ACC112 (cell line): ENCODE measurements around the gene LPP.

Experiments
- H2AFZ ChIP-seq: fragments of 200-600 bp; sonication (generic); one replicate; pipeline ENCODE4 v1.6.0; 2017; ENCODE audit warnings: antibody characterized with exemption, low read length; ENCODE audit not compliant: unreplicated experiment
- H3K27ac ChIP-seq: fragments of 200-600 bp; sonication (generic); 2 replicates; pipeline ENCODE4 v1.5.1; 2014; ENCODE audit warnings: low read depth, mild to moderate bottlenecking, antibody characterized with exemption, low read length, moderate library complexity
- H3K27me3 ChIP-seq: fragments of 200-600 bp; sonication (generic); 2 replicates; pipeline ENCODE4 v1.6.1; 2014; ENCODE audit warnings: mild to moderate bottlenecking, antibody characterized with exemption, low read length, moderate library complexity, mixed read lengths; ENCODE audit not compliant: insufficient read depth
- H3K36me3 ChIP-seq: fragments of 200-600 bp; sonication (generic); 2 replicates; pipeline ENCODE4 v1.6.1; 2016; ENCODE audit warnings: mild to moderate bottlenecking, antibody characterized with exemption, low read length, moderate library complexity, mixed read lengths; ENCODE audit not compliant: insufficient read depth
- H3K4me1 ChIP-seq: fragments of 200-600 bp; sonication (generic); one replicate; pipeline ENCODE4 v1.6.1; 2016; ENCODE audit warnings: low read length, mixed read lengths; ENCODE audit not compliant: insufficient read depth, unreplicated experiment, control insufficient read depth
- H3K4me3 ChIP-seq: fragments of 200-600 bp; sonication (generic); 2 replicates; pipeline ENCODE4 v1.5.1; 2014; ENCODE audit warnings: mild to moderate bottlenecking, low read depth, low read length
- H3K79me2 ChIP-seq: fragments of 200-600 bp; sonication (generic); one replicate; pipeline ENCODE4 v1.6.0; 2016; ENCODE audit warnings: low read length; ENCODE audit not compliant: control insufficient read depth, unreplicated experiment, insufficient read depth

Gene LPP

GRCh38 chr3:188154014-188154808, at the start of gene LPP:
Gene LPP (plus strand): TSS chr3:188154157. CDS start chr3:188406121, 251,964 bp downstream.
- H3K4me1 ChIP-seq: peaks cover 22% of the 10 kb centered on the region

GRCh38 chr3:188106006-188106405, 48.0 kb upstream of the LPP start:
- Histone ChIP-seq H3K36me3 (no peaks in the 10 kb centered on the region), H3K79me2 (no peaks in the 10 kb centered on the region), H3K27me3 (0 out of 2 replicates have a peak, but pooled peaks cover 4% of the 10 kb centered on the region), H3K27ac (no peak overlapping the region), H3K4me1 (no peaks in the 10 kb centered on the region), H3K4me3 (no peak overlapping the region), H2AFZ (no peak overlapping the region)

More at GRCh38 chr3:188154014-188154808, at the start of gene LPP:
- H3K27me3 ChIP-seq: no peaks in the 10 kb centered on the region
- peak within 1 kb of the TSS; percentile 67 for H2AFZ ChIP-seq
- H3K36me3 ChIP-seq: no peaks in the 10 kb centered on the region
- peaks cover 58% of the 10 kb centered on the region for H3K79me2 ChIP-seq
- peak within 1 kb of the TSS; percentile 95 for H3K27ac ChIP-seq
- H3K4me3 ChIP-seq: peak within 1 kb of the TSS; percentile 94

- H2AFZ ChIP-seq: no peak overlapping the region
- no peaks in the 10 kb centered on the region for H3K36me3 ChIP-seq
- no peak overlapping the region for H3K27ac ChIP-seq
- no peak overlapping the region for H3K4me3 ChIP-seq
- 0 out of 2 replicates have a peak, but pooled peaks cover 4% of the 10 kb centered on the region for H3K27me3 ChIP-seq
- H3K4me1 ChIP-seq: no peaks in the 10 kb centered on the region
- H3K79me2 ChIP-seq: no peaks in the 10 kb centered on the region
These were observed 47.5 kb upstream of the LPP start for GRCh38 chr3:188106454-188106853.

GRCh38 chr3:188106887-188107830, 46.8 kb upstream of the LPP start:
- 0 out of 2 replicates have a peak, but pooled peaks cover 4% of the 10 kb centered on the region for H3K27me3 ChIP-seq
- H3K4me1 ChIP-seq: no peaks in the 10 kb centered on the region
- no peak overlapping the region for H3K4me3 ChIP-seq
- H3K36me3 ChIP-seq: no peaks in the 10 kb centered on the region
- no peaks in the 10 kb centered on the region for H3K79me2 ChIP-seq
- H2AFZ ChIP-seq: no peak overlapping the region
- no peak overlapping the region for H3K27ac ChIP-seq

- Histone ChIP-seq H3K4me1 (no peaks in the 10 kb centered on the region), H3K27me3 (0 out of 2 replicates have a peak, but pooled peaks cover 4% of the 10 kb centered on the region), H2AFZ (no peak overlapping the region), H3K36me3 (no peaks in the 10 kb centered on the region), H3K4me3 (no peak overlapping the region), H3K27ac (no peak overlapping the region), H3K79me2 (no peaks in the 10 kb centered on the region)
These were observed 45.1 kb upstream of the LPP start for GRCh38 chr3:188108703-188109412.

- Histone ChIP-seq H3K79me2 (no peaks in the 10 kb centered on the region), H3K4me3 (no peak overlapping the region), H3K27me3 (0 out of 2 replicates have a peak, but pooled peaks cover 4% of the 10 kb centered on the region), H3K4me1 (no peaks in the 10 kb centered on the region), H3K36me3 (no peaks in the 10 kb centered on the region), H3K27ac (no peak overlapping the region), H2AFZ (no peak overlapping the region)
These were observed 42.9 kb upstream of the LPP start for GRCh38 chr3:188111002-188111584.

- Histone ChIP-seq H3K4me1 (no peaks in the 10 kb centered on the region), H2AFZ (no peak overlapping the region), H3K4me3 (no peak overlapping the region), H3K27ac (no peak overlapping the region), H3K36me3 (no peaks in the 10 kb centered on the region), H3K27me3 (no peaks in the 10 kb centered on the region), H3K79me2 (no peaks in the 10 kb centered on the region)
These were observed 40.2 kb upstream of the LPP start for GRCh38 chr3:188113756-188114155.

- Histone ChIP-seq H3K27me3 (no peaks in the 10 kb centered on the region), H3K4me3 (no peak overlapping the region), H2AFZ (no peak overlapping the region), H3K4me1 (no peaks in the 10 kb centered on the region), H3K27ac (no peak overlapping the region), H3K36me3 (no peaks in the 10 kb centered on the region), H3K79me2 (no peaks in the 10 kb centered on the region)
These were observed 34.1 kb upstream of the LPP start for GRCh38 chr3:188119846-188120245.

- H2AFZ ChIP-seq: no peak overlapping the region
- H3K36me3 ChIP-seq: no peaks in the 10 kb centered on the region
- no peaks in the 10 kb centered on the region for H3K4me1 ChIP-seq
- H3K27me3 ChIP-seq: no peaks in the 10 kb centered on the region
- no peaks in the 10 kb centered on the region for H3K79me2 ChIP-seq
- H3K4me3 ChIP-seq: no peak overlapping the region
- no peak overlapping the region for H3K27ac ChIP-seq
These were observed 31.3 kb upstream of the LPP start for GRCh38 chr3:188122571-188123169.
